Activated CD4-positive, alpha-beta T cell treated with anti-CD3 and anti-CD28 coated beads, Interleukin-2, amount 10 ng/mL, durations not matched to agents 7 days and 5 days (primary cell): ENCODE measurements around the gene DNM3. TPM values are rescaled to one million over a fixed set of nuclear protein-coding genes. Genes with fewer than 3 reads are reported as not detected.
"Not testable (repeated sequence)": the region's sequence is repeated elsewhere in the genome, so short reads cannot be mapped to it uniquely, and the experiment has no call there.

ENCODE experiments used
- CTCF ChIA-PET: fragments of 350-600 bp; sonication (Branson Sonifier 250); formaldehyde crosslinking; loops from one replicate; lab custom pipeline; 2021; ENCODE audit warnings: antibody characterized with exemption; lab: Charles Lee
- POLR2A ChIA-PET: fragments of 350-600 bp; sonication (Branson Sonifier 250); formaldehyde crosslinking; loops from one replicate; lab custom pipeline; 2021; ENCODE audit warnings: antibody characterized with exemption; lab: Charles Lee
- DNase-seq: peaks from one replicate; pipeline ENCODE4 v3.0.0-alpha.2; 2020
- H3K27ac Mint-ChIP-seq: one replicate; pipeline ENCODE4 v1.8.0; 2021; ENCODE audit warnings: mild to moderate bottlenecking, moderate library complexity, mixed read lengths
- H3K27me3 Mint-ChIP-seq: one replicate; pipeline ENCODE4 v1.8.0; 2021; ENCODE audit warnings: mixed read lengths
- H3K36me3 Mint-ChIP-seq: one replicate; pipeline ENCODE4 v1.8.0; 2021; ENCODE audit warnings: low read depth, mixed read lengths
- H3K4me1 Mint-ChIP-seq: one replicate; pipeline ENCODE4 v1.8.0; 2021; ENCODE audit warnings: mixed read lengths
- H3K4me3 Mint-ChIP-seq: one replicate; pipeline ENCODE4 v1.8.0; 2021; ENCODE audit warnings: mild to moderate bottlenecking, moderate library complexity, mixed read lengths
- H3K9me3 Mint-ChIP-seq: one replicate; pipeline ENCODE4 v1.8.0; 2021; ENCODE audit warnings: mixed read lengths
- total RNA-seq, 2 experiments: library from RNA; stranded (reverse); gene quantifications; one replicate each; pipeline ENCODE4 v1.2.3, GENCODE V29; 2021

Gene DNM3
- total RNA-seq, 2 experiments from 2014 or later = 2.1 TPM

DNA sequence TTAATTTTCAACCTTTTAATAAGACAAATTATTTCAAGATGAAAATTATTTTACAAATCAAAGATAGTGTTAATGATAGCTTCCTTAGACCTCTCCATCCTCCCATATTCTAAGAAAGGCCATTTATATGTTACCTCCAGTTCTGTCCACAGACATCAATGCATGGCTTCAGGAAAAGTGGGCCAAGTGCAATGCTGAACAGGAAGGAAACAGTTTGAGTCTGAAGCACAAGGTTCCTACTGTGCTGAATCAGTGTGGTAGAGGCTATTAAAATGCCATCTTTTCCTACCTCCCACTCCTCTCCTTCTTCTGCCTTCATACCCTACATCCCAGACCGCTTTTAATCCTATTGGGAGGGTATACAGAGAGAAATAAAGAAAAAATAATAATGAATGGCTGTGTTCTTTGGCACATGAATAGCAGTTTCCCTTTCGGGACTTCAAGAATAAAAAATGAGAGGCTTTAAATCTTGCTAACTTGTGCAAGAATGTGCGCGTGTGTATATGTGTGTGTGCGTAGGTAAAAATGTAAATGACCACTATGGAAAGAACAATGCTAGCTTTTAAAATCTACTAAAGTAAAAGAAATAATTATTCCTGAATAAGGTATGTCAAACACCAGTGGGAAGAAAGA, 516.6 kb downstream of the DNM3 start:
- ChIA-PET POLR2A (interaction anchor here (0.5 to 0.6 kb wide), 2 partner anchors 14 to 115 kb away, joined by 4 read pairs; no protein-coding TSS in a partner anchor), CTCF (interaction anchor here (0.9 to 2.8 kb wide), 8 partner anchors 8 to 225 kb away, joined by 3 to 10 read pairs (median 6); no protein-coding TSS in a partner anchor)
- Mint-ChIP-seq H3K9me3 (no peaks in the 10 kb centered on the region), H3K36me3 (peaks cover 2% of the 10 kb centered on the region), H3K4me1 (peaks cover 41% of the 10 kb centered on the region), H3K27ac (peak overlapping the region; percentile 79), H3K4me3 (no peak overlapping the region), H3K27me3 (peaks cover 2% of the 10 kb centered on the region)
- no peak for DNase-seq

DNA sequence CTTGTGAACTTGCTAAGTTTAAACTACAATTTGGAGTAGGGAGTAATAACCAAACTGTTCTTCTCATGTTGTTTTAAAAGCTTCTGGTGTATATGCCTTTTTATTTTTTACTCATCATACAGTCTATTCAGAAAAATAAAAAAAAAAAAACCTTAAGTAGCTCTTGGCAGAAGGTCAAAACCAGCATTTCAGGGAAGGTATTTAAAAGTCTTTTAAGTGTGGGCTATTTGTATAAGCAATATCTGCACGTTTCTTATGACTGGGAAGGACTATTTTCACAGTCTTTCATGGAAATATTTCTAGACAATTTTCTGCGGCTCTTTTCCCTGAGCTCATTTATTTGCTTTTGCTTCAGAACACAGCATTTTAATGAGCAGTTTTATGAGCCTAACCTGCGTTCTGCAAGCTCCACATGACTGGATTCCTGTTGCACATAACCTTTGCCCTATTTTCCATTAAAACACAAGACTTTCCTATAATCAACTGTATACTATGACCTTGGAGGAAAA, 518.2 kb downstream of the DNM3 start:
- H3K36me3 Mint-ChIP-seq = no peaks in the 10 kb centered on the region
- no peaks in the 10 kb centered on the region for H3K9me3 Mint-ChIP-seq
- no peak for DNase-seq
- peak overlapping the region; percentile 3 for H3K4me3 Mint-ChIP-seq
- H3K4me1 Mint-ChIP-seq = peaks cover 34% of the 10 kb centered on the region
- H3K27ac Mint-ChIP-seq = peak overlapping the region; percentile 88
- POLR2A ChIA-PET = interaction anchor here (0.7 to 0.8 kb wide), 2 partner anchors 33 to 35 kb away, joined by 3 read pairs; no protein-coding TSS in a partner anchor
- peaks cover under 1% of the 10 kb centered on the region for H3K27me3 Mint-ChIP-seq
- CTCF ChIA-PET = interaction anchor here (0.6 to 2.8 kb wide), 9 partner anchors 9 to 227 kb away, joined by 3 to 10 read pairs (median 3); no protein-coding TSS in a partner anchor

DNA sequence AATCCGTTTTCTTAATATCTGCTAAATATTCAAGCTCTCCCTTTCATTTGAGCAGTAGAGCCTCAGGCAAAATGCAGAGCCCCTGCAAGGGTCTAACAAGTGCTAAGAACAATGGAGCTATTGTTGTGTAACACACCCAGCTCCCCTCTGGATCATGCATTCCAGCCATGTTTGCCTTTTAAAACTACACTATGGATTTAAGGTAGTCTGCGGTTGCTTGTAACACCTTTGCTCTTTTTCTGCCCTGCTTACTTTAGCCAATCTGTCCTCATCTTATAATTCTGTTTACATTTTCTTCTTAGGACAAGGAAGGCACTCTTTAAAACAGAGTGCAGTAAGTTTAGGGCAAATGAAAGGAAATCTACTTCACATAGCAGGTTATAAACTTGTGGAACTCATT, 519.2 kb downstream of the DNM3 start:
- Mint-ChIP-seq H3K9me3 (peaks cover 3% of the 10 kb centered on the region), H3K27ac (peak overlapping the region; percentile 16)
- CTCF ChIA-PET = interaction anchor here (1.2 to 2.8 kb wide), 4 partner anchors 10 to 228 kb away, joined by 3 to 10 read pairs (median 6); no protein-coding TSS in a partner anchor

DNA sequence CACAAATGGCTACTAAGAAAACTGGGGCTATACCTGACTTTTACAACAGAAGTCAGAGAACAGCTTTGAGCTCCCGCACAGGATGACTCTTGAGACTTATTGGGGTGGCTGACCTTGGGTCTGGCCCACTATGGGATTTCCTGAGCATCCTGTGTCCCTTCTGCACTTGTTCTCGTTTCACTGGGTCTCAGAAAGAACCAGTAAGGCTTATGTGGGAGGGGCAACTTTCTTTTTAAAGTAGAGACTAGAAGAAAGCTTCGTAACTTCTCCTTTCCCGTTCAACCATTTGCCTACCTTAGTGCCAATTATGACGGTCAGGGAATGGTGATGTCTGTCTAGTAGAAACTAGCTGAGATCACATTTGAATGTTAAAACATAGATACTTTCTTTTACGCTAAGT, 519.7 kb downstream of the DNM3 start:
- H3K36me3 Mint-ChIP-seq = no peaks in the 10 kb centered on the region
- DNase-seq = no peak
- CTCF ChIA-PET = interaction anchor here (1.3 kb wide), 1 partner anchor 13 kb away, joined by 4 read pairs; no protein-coding TSS in a partner anchor
- H3K9me3 Mint-ChIP-seq = peaks cover 3% of the 10 kb centered on the region
- peaks cover 34% of the 10 kb centered on the region for H3K4me1 Mint-ChIP-seq
- H3K4me3 Mint-ChIP-seq = no peak overlapping the region
- H3K27ac Mint-ChIP-seq = no peak overlapping the region
- no peaks in the 10 kb centered on the region for H3K27me3 Mint-ChIP-seq
- POLR2A ChIA-PET = no interaction called here

More for the DNA sequence above, 519.2 kb downstream of the DNM3 start:
- Mint-ChIP-seq H3K36me3 (no peaks in the 10 kb centered on the region), H3K4me3 (no peak overlapping the region), H3K4me1 (peaks cover 34% of the 10 kb centered on the region), H3K27me3 (no peaks in the 10 kb centered on the region)
- no peak for DNase-seq
- POLR2A ChIA-PET = no interaction called here

- H3K27ac Mint-ChIP-seq = no peak overlapping the region
- DNase-seq = no peak
- no peak overlapping the region for H3K4me3 Mint-ChIP-seq
- H3K4me1 Mint-ChIP-seq = peaks cover 16% of the 10 kb centered on the region
- H3K36me3 Mint-ChIP-seq = peaks cover 13% of the 10 kb centered on the region
- ChIA-PET POLR2A (no interaction called here), CTCF (no interaction called here)
- H3K9me3 Mint-ChIP-seq = peaks cover 19% of the 10 kb centered on the region
- H3K27me3 Mint-ChIP-seq = no peaks in the 10 kb centered on the region
These were observed 522.6 kb downstream of the DNM3 start for GRCh38 chr1:172363852-172364251.

GRCh38 chr1:172371646-172372045, 530.3 kb downstream of the DNM3 start:
- peaks cover 14% of the 10 kb centered on the region for H3K36me3 Mint-ChIP-seq
- H3K27me3 Mint-ChIP-seq, H3K4me3 Mint-ChIP-seq, H3K27ac Mint-ChIP-seq, DNase-seq, POLR2A ChIA-PET, CTCF ChIA-PET: not testable (repeated sequence)
- peaks cover 19% of the 10 kb centered on the region for H3K9me3 Mint-ChIP-seq
- peaks cover 13% of the 10 kb centered on the region for H3K4me1 Mint-ChIP-seq

DNA sequence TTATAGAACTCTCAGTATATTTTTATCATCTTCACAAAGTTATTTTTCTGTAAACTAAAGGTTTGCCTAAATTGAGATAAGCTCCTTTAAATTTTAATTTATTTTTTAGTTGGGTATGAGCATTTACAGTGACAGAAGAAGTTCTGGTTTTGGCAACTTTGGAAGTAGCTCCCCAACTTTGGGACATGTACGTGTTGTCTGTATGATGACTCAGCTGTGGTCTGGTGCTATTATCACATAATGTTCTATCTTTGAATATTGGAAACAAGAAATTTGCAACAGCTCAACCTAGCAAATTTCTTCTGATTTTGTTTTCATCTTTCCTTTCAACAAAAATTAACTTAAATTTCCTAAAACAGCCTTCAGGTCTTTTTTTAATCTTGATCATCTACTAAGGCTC, 532.6 kb downstream of the DNM3 start:
- H3K36me3 Mint-ChIP-seq = peaks cover under 1% of the 10 kb centered on the region
- CTCF ChIA-PET = interaction anchor here (0.9 to 1.1 kb wide), 5 partner anchors 12 to 436 kb away, joined by 3 to 6 read pairs (median 4); no protein-coding TSS in a partner anchor
- peaks cover 3% of the 10 kb centered on the region for H3K9me3 Mint-ChIP-seq
- no peaks in the 10 kb centered on the region for H3K27me3 Mint-ChIP-seq
- DNase-seq = no peak
- POLR2A ChIA-PET = no interaction called here
- no peak overlapping the region for H3K27ac Mint-ChIP-seq
- H3K4me3 Mint-ChIP-seq = no peak overlapping the region
- H3K4me1 Mint-ChIP-seq = peaks cover 15% of the 10 kb centered on the region

DNA sequence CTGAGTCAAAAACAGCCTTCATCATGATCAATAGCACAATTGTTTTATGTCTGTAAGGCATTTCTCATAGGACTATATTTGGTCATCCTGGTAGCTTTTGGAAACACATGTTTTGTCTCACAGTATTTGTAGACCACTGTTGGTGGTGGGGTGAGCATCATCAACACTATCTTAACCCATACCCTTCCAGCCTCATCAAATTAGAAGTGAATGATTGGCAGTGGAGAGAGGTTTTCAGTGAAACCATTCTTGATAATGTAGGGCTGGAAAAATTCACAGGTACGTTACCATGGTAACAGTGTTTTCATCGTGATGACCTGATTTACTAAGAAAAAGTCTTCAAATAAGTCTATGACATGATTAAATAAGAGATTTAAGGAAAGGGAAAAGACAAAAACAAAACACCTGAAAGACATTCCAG, 533.9 kb downstream of the DNM3 start:
- no peaks in the 10 kb centered on the region for H3K27me3 Mint-ChIP-seq
- peaks cover 23% of the 10 kb centered on the region for H3K4me1 Mint-ChIP-seq
- ChIA-PET CTCF (interaction anchor here (1.0 kb wide), 1 partner anchor 280 kb away, joined by 3 read pairs; no protein-coding TSS in a partner anchor), POLR2A (no interaction called here)
- peaks cover 2% of the 10 kb centered on the region for H3K36me3 Mint-ChIP-seq
- no peak overlapping the region for H3K27ac Mint-ChIP-seq
- peaks cover 2% of the 10 kb centered on the region for H3K9me3 Mint-ChIP-seq
- no peak for DNase-seq
- H3K4me3 Mint-ChIP-seq = no peak overlapping the region

- no peak overlapping the region for H3K27ac Mint-ChIP-seq
- H3K36me3 Mint-ChIP-seq = peaks cover 4% of the 10 kb centered on the region
- ChIA-PET POLR2A (no interaction called here), CTCF (no interaction called here)
- H3K27me3 Mint-ChIP-seq = no peaks in the 10 kb centered on the region
- no peak for DNase-seq
- peaks cover 33% of the 10 kb centered on the region for H3K4me1 Mint-ChIP-seq
- no peak overlapping the region for H3K4me3 Mint-ChIP-seq
- peaks cover 2% of the 10 kb centered on the region for H3K9me3 Mint-ChIP-seq
These were observed 535.1 kb downstream of the DNM3 start for GRCh38 chr1:172376431-172376830.

DNA sequence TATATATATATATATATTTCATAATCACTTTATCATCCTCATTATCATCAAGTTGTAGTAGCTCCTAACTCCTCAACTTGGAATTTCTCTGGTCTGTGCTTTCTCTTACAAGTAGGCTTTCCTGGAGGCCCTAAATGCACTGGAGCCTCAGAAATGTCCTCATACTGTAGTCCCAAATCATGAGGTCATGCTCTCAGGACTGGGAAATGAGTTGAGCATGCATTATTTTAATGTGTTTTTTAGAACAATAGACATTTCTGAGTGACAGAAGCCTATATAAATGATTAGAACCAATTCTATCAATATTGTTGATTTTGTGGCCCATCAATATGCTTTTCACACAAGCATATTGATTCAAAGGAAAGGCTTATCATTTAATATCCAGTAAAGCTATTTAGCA, 536.3 kb downstream of the DNM3 start:
- ChIA-PET CTCF (interaction anchor here (1.0 kb wide), 1 partner anchor 17 kb away, joined by 3 read pairs; no protein-coding TSS in a partner anchor), POLR2A (no interaction called here)
- H3K36me3 Mint-ChIP-seq = peaks cover 4% of the 10 kb centered on the region
- H3K4me1 Mint-ChIP-seq = peaks cover 41% of the 10 kb centered on the region
- H3K27ac Mint-ChIP-seq = no peak overlapping the region
- no peak overlapping the region for H3K4me3 Mint-ChIP-seq
- peaks cover 2% of the 10 kb centered on the region for H3K9me3 Mint-ChIP-seq
- DNase-seq = no peak
- H3K27me3 Mint-ChIP-seq = no peaks in the 10 kb centered on the region

DNA sequence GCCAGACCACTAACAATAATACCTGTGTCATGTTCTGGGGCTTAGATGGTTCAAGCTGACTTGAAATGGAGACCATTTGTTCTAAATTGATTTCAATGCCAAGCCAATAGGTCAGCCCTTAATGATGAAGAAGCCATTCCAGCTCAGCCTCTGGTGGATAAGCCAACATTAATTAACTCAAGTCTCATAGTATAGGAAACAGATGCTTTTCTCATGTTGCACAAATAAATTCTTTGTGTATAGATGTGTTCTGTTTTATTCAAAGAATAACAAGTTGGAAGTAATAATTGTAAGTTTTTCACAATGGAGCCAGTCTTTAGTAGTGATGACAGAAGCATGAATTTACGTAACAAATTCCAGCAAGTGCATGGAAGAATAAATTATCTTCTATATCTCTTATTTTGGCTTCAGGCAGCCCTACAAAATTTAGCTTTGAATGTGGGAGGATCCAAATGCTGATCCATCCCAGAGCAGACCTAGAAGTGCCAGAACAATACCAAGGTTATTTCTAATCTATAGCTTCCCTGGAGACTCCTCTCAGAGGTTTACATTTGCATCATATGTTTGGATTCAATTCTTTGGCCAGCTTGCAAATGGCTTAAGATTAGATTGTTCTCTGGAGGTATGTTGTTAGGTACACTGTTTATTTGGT, 536.9 kb downstream of the DNM3 start:
- no peak overlapping the region for H3K27ac Mint-ChIP-seq
- DNase-seq = no peak
- no peaks in the 10 kb centered on the region for H3K27me3 Mint-ChIP-seq
- peaks cover 2% of the 10 kb centered on the region for H3K9me3 Mint-ChIP-seq
- H3K4me3 Mint-ChIP-seq = no peak overlapping the region
- peaks cover 41% of the 10 kb centered on the region for H3K4me1 Mint-ChIP-seq
- peaks cover 5% of the 10 kb centered on the region for H3K36me3 Mint-ChIP-seq
- ChIA-PET CTCF (interaction anchor here (1.0 kb wide), 1 partner anchor 16 kb away, joined by 3 read pairs; no protein-coding TSS in a partner anchor), POLR2A (no interaction called here)

DNA sequence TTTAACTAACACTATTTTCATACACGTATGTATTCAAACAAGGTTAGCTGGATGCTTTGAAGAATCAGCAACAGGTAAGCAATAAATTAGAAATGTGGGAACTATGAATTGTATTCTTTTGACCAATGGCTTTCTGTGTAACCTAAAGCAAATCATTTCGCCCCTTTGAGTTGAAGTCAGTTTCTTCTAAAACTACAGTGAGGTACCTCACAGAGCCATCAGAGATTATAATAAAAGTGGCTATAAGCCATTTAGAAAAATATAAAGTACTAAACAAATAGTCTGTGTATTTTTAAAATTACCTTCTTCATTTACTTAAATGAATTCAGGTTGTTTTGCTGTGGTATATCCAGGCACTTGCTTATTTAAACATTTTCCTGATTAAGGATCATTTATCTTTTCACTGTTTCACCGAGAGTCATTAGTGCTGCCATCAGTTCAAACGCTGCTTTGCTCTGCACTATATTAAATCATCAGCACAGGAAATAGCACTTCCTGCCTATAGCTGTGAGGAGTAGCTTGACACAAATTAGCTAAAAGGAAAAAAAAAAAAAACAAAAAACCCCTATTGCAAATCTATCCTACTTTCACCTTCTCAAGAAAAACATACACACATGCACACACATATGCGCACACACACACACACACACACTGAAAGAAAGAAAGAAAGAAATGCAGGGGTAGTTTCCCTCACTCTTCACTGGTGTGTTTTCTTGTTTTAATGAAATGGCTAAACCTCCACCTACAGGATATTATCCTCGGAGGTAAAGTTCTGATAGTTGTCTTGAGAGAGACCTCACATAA, 539.3 kb downstream of the DNM3 start:
- H3K9me3 Mint-ChIP-seq = peaks cover 2% of the 10 kb centered on the region
- peaks cover 9% of the 10 kb centered on the region for H3K36me3 Mint-ChIP-seq
- H3K4me3 Mint-ChIP-seq = peak overlapping the region; percentile 59
- peak; percentile 34 for DNase-seq
- H3K27me3 Mint-ChIP-seq = peaks cover 2% of the 10 kb centered on the region
- H3K27ac Mint-ChIP-seq = peak overlapping the region; percentile 90
- CTCF ChIA-PET = interaction anchor here (0.5 to 1.5 kb wide), 5 partner anchors 14 to 580 kb away, joined by 3 to 4 read pairs (median 3); no protein-coding TSS in a partner anchor
- POLR2A ChIA-PET = interaction anchor here (0.7 kb wide), 1 partner anchor 42 kb away, joined by 4 read pairs; no protein-coding TSS in a partner anchor
- H3K4me1 Mint-ChIP-seq = peaks cover 33% of the 10 kb centered on the region
